GM18498 (cell line): ENCODE data around the gene CHRNB1.
"Not testable (repeated sequence)": the region's sequence is repeated elsewhere in the genome, so short reads cannot be mapped to it uniquely, and the experiment has no call there.

ENCODE experiments used
- ATAC-seq: cut with Tn5 transposase; IDR thresholded peaks from one replicate; pipeline ENCODE4 v1.9.1; 2021; ENCODE audit warnings: mild to moderate bottlenecking, moderate library complexity; ENCODE audit not compliant: unreplicated experiment

CHRNB1 gene

GRCh38 chr17:7482742-7483088, 37.9 kb downstream of the CHRNB1 start:
- ATAC-seq: not testable (repeated sequence)

DNA sequence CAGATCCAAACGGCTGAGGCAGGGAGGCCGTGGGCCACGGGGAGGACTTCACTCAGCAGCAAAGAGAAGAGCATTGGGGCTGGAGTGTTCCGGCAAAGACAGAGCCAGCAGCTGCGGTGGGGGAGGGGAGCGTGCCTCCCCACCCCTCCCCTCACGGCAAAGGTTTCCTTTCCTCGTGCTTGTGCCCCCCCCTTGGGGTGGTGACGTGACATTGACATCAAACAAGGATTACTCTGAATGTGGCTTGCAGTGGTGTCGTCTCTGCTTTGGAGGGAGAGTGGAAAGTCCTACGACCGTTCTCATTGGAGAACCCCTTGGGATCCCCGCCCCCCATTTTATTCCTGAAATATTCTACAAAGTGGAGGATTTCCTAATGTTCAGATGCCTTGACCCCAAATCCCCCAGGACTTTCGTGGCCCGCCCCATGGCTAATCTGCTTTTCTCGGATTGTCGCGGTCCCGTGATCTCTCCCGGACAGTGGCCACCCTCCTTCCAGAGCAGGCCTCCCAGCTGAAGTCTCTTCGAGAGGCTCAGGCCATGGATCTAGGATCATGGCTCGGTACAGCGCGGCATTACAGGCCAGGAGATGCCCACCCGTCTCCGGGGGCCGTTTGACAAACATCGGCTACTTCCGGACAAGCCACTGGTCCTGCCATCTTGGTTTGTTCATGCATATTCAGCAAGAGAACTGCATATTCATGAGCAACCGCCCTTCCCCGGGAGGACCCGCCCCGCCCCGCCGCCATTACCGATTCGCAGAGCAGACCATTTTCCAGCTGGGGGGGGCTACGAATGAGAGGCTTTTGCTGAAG, 38.6 kb downstream of the CHRNB1 start:
- peak; percentile 31 for ATAC-seq

DNA sequence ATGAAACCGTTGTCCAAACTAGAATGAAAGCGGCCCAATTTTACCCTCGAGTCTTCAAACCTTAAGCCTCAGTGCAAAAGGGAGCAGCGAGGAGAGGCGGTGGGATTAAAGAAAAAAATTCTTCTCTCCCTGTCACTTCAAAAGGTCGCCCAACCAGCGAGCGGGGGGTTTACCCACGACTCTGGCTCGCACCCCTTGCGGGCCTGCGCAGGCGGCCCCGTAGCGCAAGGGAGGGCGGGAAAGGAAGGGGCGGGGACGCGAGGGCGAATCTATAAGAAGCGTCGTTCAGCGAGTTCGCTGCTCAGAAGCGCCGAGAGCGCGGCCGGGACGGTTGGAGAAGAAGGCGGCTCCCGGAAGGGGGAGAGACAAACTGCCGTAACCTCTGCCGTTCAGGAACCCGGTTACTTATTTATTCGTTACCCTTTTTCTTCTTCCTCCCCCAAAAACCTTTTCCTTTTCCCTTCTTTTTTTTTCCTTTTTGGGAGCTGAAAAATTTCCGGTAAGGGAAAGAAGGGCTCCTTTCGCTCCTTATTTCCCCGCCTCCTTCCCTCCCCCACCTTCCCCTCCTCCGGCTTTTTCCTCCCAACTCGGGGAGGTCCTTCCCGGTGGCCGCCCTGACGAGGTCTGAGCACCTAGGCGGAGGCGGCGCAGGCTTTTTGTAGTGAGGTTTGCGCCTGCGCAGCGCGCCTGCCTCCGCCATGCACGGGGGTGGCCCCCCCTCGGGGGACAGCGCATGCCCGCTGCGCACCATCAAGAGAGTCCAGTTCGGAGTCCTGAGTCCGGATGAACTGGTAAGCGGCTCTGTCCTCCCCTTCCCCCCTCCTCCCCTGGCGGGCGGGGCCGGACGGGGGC, 39.4 kb downstream of the CHRNB1 start, which contains the start of gene POLR2A:
POLR2A (plus strand) TSS at position 300 of the 852 bp plus-strand sequence.
- peak; percentile 70 for ATAC-seq

GRCh38 chr17:7484919-7485377, 40.1 kb downstream of the CHRNB1 start:
- ATAC-seq: no peak

GRCh38 chr17:7486181-7486580, 41.3 kb downstream of the CHRNB1 start:
- ATAC-seq: no peak

DNA sequence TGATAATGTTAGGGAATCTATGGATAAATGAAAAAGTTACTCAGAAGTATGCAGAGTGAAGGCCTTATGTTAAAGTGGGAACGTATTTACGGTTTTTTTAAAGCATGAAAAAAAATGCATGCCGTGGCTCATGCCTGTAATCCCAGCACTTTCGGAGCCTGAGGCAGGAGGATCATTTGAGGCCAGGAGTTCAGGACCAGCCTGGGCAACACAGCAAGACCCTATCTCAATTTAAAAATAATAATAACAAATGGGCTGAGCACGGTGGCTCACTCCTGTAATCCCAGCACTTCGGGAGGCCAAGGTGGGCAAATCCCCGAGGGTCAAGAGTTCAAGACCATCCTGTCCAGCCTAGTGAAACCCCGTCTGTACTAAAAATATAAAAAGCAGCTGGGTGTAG, 45.3 kb downstream of the CHRNB1 start:
- no peak for ATAC-seq

- ATAC-seq: no peak
Measured at GRCh38 chr17:7491583-7491982, 46.7 kb downstream of the CHRNB1 start.

DNA sequence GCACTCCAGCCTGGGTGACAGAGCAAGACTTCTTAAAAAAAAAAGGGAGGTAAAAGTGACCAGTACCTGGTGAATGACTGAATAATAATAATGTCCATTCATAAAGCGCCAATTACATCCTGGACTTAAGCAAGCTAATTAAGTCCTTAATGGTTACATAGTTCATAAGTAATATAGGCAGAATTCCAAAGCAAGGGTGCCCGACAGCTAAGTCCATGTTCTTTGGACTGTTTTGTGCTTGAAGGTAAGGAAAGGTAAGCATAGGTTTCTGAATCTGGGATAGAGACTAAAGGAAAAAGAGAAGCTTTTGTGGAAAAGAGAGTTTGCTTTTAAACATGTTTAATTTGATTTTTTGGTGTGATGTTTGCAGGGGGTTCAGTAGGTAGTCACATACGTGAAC, 49.1 kb downstream of the CHRNB1 start:
- no peak for ATAC-seq

GRCh38 chr17:7495906-7496434, 51.1 kb downstream of the CHRNB1 start:
- ATAC-seq: no peak

GRCh38 chr17:7496470-7497183, 51.8 kb downstream of the CHRNB1 start:
- ATAC-seq: no peak

DNA sequence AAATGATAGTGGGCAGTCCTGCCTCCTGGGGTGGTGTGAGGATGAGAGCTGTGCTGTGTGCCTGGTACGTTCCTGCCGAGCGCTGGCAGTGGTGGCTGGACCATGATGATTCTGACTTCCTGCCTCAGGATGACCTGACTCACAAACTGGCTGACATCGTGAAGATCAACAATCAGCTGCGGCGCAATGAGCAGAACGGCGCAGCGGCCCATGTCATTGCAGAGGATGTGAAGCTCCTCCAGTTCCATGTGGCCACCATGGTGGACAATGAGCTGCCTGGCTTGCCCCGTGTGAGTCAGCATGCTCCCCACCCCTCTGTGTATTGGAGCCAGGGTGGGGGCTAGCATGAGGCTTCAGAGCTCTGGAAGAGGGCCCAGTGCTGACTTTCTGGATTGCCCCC, 52.4 kb downstream of the CHRNB1 start:
- ATAC-seq: no peak

DNA sequence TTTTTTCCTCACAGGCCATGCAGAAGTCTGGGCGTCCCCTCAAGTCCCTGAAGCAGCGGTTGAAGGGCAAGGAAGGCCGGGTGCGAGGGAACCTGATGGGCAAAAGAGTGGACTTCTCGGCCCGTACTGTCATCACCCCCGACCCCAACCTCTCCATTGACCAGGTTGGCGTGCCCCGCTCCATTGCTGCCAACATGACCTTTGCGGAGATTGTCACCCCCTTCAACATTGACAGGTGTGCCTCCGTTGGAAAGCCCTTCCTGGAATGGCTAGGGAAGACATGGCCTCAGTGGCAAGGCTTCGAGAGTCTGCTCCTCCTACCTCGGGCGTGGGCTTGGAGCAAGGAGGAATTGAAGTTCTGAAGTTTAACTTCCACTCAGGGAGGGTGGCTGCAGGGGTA, 52.8 kb downstream of the CHRNB1 start:
- no peak for ATAC-seq

- no peak for ATAC-seq
Measured at GRCh38 chr17:7499161-7499560, 54.3 kb downstream of the CHRNB1 start.

DNA sequence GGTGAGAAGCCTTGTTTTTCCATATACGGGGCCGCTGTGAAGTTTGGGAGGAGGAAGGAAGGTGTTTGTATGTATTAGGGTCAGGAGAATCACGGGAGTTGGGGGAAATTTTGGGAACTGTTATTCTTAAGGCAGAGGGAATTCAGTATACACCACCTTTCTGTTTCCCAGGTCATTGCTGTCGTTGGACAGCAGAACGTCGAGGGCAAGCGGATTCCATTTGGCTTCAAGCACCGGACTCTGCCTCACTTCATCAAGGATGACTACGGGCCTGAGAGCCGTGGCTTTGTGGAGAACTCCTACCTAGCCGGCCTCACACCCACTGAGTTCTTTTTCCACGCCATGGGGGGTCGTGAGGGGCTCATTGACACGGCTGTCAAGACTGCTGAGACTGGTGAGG, 56.9 kb downstream of the CHRNB1 start:
- no peak for ATAC-seq

GRCh38 chr17:7502171-7502847, 57.4 kb downstream of the CHRNB1 start:
- no peak for ATAC-seq

DNA sequence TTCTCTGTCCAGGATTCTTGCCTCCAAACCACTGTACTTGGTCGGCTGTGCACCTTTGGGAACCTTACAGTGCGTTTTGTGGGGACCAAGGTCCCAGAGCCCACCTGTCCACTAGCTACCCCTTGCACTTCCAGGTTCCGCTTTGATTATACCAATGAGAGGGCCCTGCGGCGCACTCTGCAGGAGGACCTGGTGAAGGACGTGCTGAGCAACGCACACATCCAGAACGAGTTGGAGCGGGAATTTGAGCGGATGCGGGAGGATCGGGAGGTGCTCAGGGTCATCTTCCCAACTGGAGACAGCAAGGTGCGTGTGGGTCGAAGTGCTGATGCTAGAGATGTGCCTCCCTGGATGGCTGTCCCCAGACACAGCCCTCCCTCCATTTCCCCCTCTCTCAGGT, 58.1 kb downstream of the CHRNB1 start:
- no peak for ATAC-seq

DNA sequence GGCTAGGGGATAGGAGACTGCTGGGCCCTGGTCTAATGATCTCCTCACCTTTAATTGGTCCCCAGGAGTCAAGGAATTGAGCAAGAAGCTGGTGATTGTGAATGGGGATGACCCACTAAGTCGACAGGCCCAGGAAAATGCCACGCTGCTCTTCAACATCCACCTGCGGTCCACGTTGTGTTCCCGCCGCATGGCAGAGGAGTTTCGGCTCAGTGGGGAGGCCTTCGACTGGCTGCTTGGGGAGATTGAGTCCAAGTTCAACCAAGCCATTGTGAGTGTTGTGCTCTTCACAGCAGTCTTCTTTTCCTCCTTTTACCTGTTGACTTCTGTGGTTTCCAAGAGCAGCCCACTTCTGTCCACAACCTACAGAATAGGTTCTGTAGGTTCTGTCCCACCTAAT, 58.7 kb downstream of the CHRNB1 start:
- no peak for ATAC-seq
